NCI-H1092 treated with DMSO at 0.1 percent for 48 hours (cell line): Measurements from ENCODE around the gene ELOVL6.
"Not testable (repeated sequence)": the region's sequence is repeated elsewhere in the genome, so short reads cannot be mapped to it uniquely, and the experiment has no call there.

ENCODE experiments used
- DNase-seq: peaks from one replicate; lab custom pipeline; 2025; lab: John Stamatoyannopoulos, UW

ELOVL6 gene

GRCh38 chr4:110196871-110197528, 1.4 kb downstream of the ELOVL6 start:
- peak; percentile 68 for DNase-seq

DNA sequence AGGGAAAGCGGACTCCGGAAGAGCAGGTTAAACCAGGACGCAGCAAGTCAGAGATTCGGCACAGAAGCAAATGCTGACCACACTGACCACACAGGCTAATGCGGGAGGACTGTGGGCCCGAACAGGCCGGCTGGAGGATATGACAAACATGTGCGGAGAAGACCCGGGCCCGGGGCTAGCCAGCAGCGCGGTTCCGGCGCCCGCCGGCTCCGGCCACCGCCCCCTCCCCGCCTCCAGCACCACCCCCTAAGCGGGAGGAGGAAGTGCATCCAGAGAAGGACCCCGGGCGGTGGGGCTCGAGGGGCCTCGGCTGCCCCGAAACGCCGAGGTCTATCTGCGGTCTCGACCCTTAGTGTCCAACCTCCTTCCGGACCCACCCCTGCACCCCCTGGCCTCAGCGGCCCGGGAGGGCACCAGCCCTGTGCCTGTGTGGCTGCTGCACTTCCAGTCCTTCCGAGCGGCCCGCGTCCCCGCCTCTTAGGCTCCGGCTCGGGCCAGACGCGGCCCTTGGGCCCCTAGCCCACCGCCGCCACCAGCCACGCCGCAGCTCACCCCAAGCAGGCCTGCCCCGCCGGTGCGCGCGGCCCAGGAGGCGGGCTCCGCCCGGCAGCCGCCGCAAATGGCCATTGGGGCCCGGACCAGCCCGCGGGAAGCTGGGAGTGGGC, 2.1 kb downstream of the ELOVL6 start:
- DNase-seq: peak; percentile 75

DNA sequence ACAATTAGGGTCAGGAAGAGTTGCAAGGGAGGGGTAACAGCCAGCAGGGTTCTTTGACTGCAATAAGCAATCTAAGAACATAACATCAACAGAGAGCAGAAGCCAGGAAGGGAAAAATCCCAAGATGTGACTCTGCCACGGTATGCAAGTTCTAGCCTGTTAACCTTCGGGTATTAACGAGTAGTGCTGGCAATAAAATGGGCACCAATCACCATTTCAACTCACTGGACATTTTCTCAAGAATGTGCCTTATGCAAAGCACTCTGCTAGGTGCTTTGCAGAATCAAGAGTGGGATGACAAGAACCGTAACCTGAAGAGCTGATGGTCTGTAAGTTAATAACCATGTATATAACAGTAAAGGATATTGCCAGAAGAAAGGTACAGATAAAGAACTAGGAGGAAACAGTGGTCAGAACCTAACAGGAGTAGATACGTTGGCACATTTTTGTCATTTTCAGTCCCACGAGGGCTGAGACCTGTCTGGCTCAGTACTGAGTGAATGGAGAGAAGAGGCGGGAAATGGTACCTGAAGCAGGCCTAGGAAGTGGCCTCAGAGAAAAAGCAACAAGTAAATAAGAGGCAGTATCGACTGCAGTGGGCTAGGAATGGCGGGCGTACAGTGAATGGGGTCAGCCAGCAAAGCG, 2.7 kb downstream of the ELOVL6 start:
- DNase-seq: no peak

GRCh38 chr4:110193822-110194761, 4.3 kb downstream of the ELOVL6 start:
- DNase-seq: peak; percentile 28

GRCh38 chr4:110193287-110193686, 5.1 kb downstream of the ELOVL6 start:
- not testable (repeated sequence) for DNase-seq

GRCh38 chr4:110190249-110190648, 8.2 kb downstream of the ELOVL6 start:
- no peak for DNase-seq

DNA sequence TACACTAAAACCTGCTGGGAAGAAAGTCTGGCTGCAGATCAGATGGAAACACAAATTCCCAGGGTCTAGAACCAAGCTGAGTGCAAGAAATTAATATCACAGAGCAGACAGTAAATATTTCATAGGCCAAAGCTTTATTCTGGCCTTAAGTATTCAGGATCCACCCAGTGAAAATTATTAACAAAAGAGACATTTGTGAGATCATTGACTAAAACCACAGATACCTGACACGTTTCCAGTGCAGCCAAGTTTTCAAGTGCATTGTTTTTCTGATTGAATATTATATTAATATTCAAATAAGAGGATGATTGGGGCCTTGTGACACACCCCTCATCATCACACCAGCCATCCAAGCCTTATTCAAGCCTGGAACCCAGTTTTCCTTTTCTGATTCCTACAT, 10.3 kb downstream of the ELOVL6 start:
- DNase-seq: no peak

GRCh38 chr4:110184791-110185155, 13.6 kb downstream of the ELOVL6 start:
- DNase-seq: no peak

GRCh38 chr4:110184140-110184790, 14.2 kb downstream of the ELOVL6 start:
- DNase-seq: no peak

- peak; percentile 25 for DNase-seq
Observed at GRCh38 chr4:110183643-110184042, 14.8 kb downstream of the ELOVL6 start.

DNA sequence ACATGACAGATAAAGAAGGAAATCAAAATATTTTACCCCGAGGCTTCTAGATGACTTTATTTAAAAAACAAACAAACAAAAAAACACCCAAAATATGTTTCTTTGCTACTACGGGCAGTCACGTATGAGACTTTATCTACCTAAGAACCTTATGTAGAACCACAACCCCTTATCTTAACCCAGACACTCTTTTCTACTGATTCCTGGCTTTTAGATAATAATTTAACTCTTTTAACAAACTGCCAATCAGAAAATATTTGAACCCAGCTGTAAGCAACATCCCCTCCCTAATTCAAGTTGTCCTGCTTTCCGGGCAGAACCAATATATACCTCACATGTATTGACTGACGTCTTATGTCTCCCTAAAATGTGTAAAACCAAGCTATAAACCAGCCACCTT, 15.4 kb downstream of the ELOVL6 start:
- DNase-seq: no peak

DNA sequence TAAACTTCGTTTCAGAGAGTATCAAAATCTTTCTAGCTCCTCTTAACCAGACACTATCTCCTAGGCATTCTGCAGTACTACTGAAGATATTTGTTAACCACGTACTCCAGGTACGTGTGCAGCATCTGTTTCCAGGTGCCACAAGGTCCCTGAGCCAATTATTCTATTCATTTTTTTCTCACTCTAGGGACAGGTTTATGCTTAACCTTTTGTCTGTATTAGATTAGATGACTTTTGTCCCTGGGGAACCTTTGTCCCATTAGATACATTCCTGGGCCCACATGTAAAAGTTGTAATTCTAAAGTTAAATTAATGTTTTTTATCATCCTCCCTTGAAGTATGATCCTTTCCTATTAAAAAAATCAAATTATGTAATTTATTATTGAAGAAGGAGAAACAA, 16.5 kb downstream of the ELOVL6 start:
- no peak for DNase-seq

DNA sequence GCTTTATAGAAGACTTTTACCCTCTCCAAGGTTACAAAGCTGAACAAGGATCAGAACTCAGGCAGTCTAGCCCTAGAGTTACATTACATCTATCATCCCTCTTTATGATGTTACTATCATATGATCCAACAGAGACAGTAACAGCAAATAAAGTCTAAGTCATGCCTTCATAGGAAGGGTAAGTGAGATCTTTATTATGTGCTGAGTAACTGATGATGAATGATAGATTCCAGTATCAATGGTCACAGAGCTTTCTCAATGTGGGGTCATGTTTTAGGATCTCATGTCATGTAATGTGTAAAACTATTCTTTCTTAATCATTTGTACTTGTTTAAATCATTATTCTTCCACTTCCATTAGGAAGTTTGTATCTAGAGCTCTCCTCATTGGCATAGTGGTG, 22.8 kb downstream of the ELOVL6 start:
- DNase-seq: no peak

- DNase-seq: peak; percentile 35
Observed at GRCh38 chr4:110172972-110173371, 25.4 kb downstream of the ELOVL6 start.

GRCh38 chr4:110171971-110172370, 26.4 kb downstream of the ELOVL6 start:
- no peak for DNase-seq

- no peak for DNase-seq
Observed at GRCh38 chr4:110170861-110171260, 27.6 kb downstream of the ELOVL6 start.

- DNase-seq: no peak
Observed at GRCh38 chr4:110165382-110166286, 32.8 kb downstream of the ELOVL6 start.

DNA sequence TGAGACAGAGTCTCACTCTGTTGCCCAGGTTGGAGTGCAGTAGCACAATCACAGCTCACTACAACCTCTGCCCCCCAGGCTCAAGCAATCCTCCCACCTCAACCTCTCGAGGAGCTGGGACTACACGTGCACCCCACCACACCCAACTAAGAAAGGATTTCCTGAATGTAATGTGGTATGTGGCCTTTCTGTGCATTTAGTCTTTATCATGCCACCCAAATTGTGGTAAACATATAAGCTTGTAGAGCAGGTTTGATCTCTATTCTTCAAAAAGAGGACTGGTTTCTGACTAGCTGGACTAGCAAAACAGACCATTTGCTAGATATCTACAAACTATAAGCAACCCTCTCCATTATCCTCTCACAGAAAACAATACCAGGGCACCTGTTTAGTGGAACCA, 33.6 kb downstream of the ELOVL6 start:
- DNase-seq: no peak

- DNase-seq: no peak
Observed at GRCh38 chr4:110164251-110164650, 34.2 kb downstream of the ELOVL6 start.

DNA sequence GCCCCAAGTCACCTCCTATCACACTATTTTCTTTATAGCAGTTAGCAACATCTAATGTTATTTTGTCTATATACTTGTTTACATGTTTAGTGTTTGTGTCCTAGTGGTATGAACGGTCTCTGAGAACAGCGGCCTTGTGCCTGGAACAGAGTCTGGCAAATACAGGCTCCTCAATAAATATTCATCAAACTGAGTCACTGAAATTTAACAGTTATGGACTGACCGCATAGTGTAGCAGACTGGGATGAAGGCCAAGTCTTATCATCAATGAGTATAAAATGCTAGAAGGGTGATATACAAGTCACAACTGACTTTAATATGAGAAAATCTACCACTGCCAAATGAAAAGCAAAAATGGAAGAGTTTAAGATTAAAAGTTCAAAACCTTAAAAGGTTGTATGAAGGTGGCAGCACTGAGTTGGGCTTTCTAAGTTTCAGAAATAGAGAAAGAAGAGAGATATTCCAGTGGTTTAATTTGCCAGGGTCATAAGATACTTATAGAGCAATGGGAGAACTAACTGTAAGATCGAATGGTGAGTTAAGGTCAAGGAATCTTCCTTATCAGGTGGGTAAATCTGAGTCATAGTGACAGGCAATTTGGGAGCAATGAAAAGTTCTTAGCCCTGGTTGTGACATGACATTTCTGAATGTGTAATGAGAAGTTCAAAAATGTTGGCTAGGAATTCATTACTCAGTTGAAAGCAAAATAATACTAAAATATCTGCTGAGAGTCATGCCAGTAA, 34.9 kb downstream of the ELOVL6 start:
- DNase-seq: no peak
